Hepatocyte (in vitro differentiated cells): ENCODE results near the gene TRPC4AP.

ENCODE experiments used
- EZH2 ChIP-seq: fragments of 200-600 bp; sonication (generic); IDR thresholded peaks from 2 replicates; pipeline ENCODE4 v1.6.1; 2016; ENCODE audit warnings: antibody characterized with exemption, mild to moderate bottlenecking, borderline replicate concordance
- TF ChIP-seq, protein P1 (sequence below): fragments of 200-600 bp; sonication (generic); IDR thresholded peaks from 2 replicates; pipeline ENCODE4 v1.5.1; 2016; ENCODE audit warnings: antibody characterized with exemption, mild to moderate bottlenecking; ENCODE audit not compliant: poor library complexity

DNA sequence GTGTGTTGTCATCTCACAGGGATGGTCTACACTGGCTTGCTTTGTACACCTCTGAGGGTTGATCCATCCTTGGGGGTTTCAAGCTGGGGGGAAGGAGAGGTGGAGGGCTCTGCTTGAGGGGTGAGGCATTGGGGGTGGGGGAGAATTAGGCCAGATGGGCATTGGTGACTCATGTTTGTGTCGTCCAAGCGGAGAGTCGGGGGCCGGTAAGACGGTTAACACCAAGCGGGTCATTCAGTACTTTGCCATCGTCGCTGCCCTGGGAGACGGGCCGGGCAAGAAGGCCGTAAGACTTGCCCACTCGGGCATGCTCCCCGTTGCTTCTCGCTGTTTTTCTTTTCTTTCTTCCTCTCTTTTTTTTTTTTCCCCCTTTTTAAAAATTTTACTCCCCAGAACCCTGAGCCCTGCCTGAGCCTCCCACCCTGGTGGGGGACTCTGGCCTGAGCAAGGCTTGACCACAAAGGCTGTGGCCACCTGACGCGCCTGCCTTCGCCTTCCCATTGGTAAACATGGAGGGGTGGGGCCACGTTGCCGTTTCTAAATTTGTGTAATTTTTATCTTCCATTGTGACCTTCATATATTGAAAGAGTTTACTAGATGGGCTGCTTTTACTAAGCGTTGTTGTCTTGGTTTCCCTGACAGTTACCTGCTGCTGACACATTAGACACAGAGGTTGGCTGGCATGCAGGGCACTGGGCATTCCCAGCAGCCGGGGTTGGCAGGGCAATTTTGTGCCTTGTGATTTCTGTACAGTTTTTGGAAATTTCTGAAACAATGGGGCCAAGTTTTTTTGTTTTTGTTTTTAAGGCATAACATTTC lies 110.1 kb downstream of the TRPC4AP start:
- TF ChIP-seq, protein P1, sequence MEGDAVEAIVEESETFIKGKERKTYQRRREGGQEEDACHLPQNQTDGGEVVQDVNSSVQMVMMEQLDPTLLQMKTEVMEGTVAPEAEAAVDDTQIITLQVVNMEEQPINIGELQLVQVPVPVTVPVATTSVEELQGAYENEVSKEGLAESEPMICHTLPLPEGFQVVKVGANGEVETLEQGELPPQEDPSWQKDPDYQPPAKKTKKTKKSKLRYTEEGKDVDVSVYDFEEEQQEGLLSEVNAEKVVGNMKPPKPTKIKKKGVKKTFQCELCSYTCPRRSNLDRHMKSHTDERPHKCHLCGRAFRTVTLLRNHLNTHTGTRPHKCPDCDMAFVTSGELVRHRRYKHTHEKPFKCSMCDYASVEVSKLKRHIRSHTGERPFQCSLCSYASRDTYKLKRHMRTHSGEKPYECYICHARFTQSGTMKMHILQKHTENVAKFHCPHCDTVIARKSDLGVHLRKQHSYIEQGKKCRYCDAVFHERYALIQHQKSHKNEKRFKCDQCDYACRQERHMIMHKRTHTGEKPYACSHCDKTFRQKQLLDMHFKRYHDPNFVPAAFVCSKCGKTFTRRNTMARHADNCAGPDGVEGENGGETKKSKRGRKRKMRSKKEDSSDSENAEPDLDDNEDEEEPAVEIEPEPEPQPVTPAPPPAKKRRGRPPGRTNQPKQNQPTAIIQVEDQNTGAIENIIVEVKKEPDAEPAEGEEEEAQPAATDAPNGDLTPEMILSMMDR, result no peak
- no peak for TF ChIP-seq EZH2
